Fibroblast of peridontal ligament (primary cell): ENCODE measurements around the gene DRGX.

Source experiments
- DNase-seq: peaks from one replicate; pipeline ENCODE4 v3.0.0-alpha.2; 2010; ENCODE audit errors: extremely low read depth

The DRGX gene

GRCh38 chr10:49383853-49384252 lies 12.0 kb downstream of the DRGX start:
- DNase-seq = no peak

GRCh38 chr10:49382826-49383225 lies 13.1 kb downstream of the DRGX start:
- no peak for DNase-seq

GRCh38 chr10:49382226-49382625 lies 13.7 kb downstream of the DRGX start:
- DNase-seq = no peak

- DNase-seq = no peak
Measured at GRCh38 chr10:49381111-49381900, 14.6 kb downstream of the DRGX start.

GRCh38 chr10:49379596-49380410 lies 16.1 kb downstream of the DRGX start:
- no peak for DNase-seq

- DNase-seq = no peak
Measured at GRCh38 chr10:49377256-49377655, 18.6 kb downstream of the DRGX start.

GRCh38 chr10:49375611-49376010 lies 20.3 kb downstream of the DRGX start:
- no peak for DNase-seq

- no peak for DNase-seq
Measured at GRCh38 chr10:49374740-49375139, 21.1 kb downstream of the DRGX start.

GRCh38 chr10:49373361-49373760 lies 22.5 kb downstream of the DRGX start:
- DNase-seq = no peak

GRCh38 chr10:49371967-49372366 lies 23.9 kb downstream of the DRGX start:
- no peak for DNase-seq

- no peak for DNase-seq
Measured at GRCh38 chr10:49370326-49371100, 25.4 kb downstream of the DRGX start.

- no peak for DNase-seq
Measured at GRCh38 chr10:49369216-49370162, 26.4 kb downstream of the DRGX start.

GRCh38 chr10:49368256-49368655 lies 27.6 kb downstream of the DRGX start:
- DNase-seq = no peak

- no peak for DNase-seq
Measured at GRCh38 chr10:49367600-49367999, 28.3 kb downstream of the DRGX start.

GRCh38 chr10:49366460-49366859 lies 29.4 kb downstream of the DRGX start:
- DNase-seq = no peak

- no peak for DNase-seq
Measured at GRCh38 chr10:49365675-49366415, 30.0 kb downstream of the DRGX start.

GRCh38 chr10:49365275-49365674 lies 30.6 kb downstream of the DRGX start:
- DNase-seq = no peak

GRCh38 chr10:49364747-49365146 lies 31.1 kb downstream of the DRGX start:
- DNase-seq = no peak

- DNase-seq = no peak
Measured at GRCh38 chr10:49364051-49364450, 31.8 kb downstream of the DRGX start.

- no peak for DNase-seq
Measured at GRCh38 chr10:49363309-49364031, 32.4 kb downstream of the DRGX start.
